H1 (cell line): ENCODE results near the gene CENPX. TPM values are rescaled to one million over a fixed set of nuclear protein-coding genes. Genes with fewer than 3 reads are reported as not detected.
A peak's percentile ranks its signal among the peaks of the same experiment; 100 is the strongest.

ENCODE experiments used
- CTCF ChIA-PET: fragments of 300-600 bp; sonication (Branson Sonifier 250); formaldehyde crosslinking; loops from one replicate; lab custom pipeline; 2021; ENCODE audit not compliant: partially characterized antibody; lab: Charles Lee
- POLR2A ChIA-PET: fragments of 300-600 bp; sonication (Branson Sonifier 250); formaldehyde crosslinking; loops from one replicate; lab custom pipeline; 2021; ENCODE audit warnings: inconsistent platforms; ENCODE audit not compliant: partially characterized antibody; lab: Charles Lee
- DNase-seq, 2 experiments: peaks; one replicate each; pipeline versions ENCODE4 v3.0.0 to v3.0.0-alpha.2; 2010 to 2022; ENCODE audit warnings: low spot score in 2 of 2, low read depth in 1 of 2, mixed read lengths in 1 of 2
- FAIRE-seq: peaks from 2 replicates; lab custom pipeline; 2011; peaks lifted over from hg19 to GRCh38; lab: Jason Lieb, UNC
- H2AFZ ChIP-seq: 2 replicates; pipeline ENCODE4 v1.8.1; 2012; ENCODE audit warnings: low read length, inconsistent platforms
- H2AK5ac ChIP-seq: 2 replicates; pipeline ENCODE4 v1.6.1; 2013; ENCODE audit warnings: low read depth, low read length
- H2BK120ac ChIP-seq: replicated peaks from 2 replicates; pipeline ENCODE3; 2013; ENCODE audit warnings: low read depth, low read length, inconsistent platforms
- H2BK12ac ChIP-seq: 2 replicates; pipeline ENCODE4 v1.6.1; 2013; ENCODE audit warnings: low read depth, low read length
- H2BK15ac ChIP-seq: 2 replicates; pipeline ENCODE4 v1.6.1; 2013; ENCODE audit warnings: low read length
- H2BK20ac ChIP-seq: 2 replicates; pipeline ENCODE4 v1.6.1; 2013; ENCODE audit warnings: low read length
- H2BK5ac ChIP-seq: 2 replicates; pipeline ENCODE4 v1.6.1; 2013; ENCODE audit warnings: low read depth, low read length
- H3K14ac ChIP-seq: 2 replicates; pipeline ENCODE4 v1.6.1; 2013; ENCODE audit warnings: inconsistent platforms; ENCODE audit not compliant: insufficient read length
- H3K18ac ChIP-seq: 2 replicates; pipeline ENCODE4 v1.6.1; 2013; ENCODE audit warnings: low read length; ENCODE audit errors: extremely low read depth
- H3K23ac ChIP-seq: 2 replicates; pipeline ENCODE4 v1.6.1; 2013; ENCODE audit warnings: inconsistent platforms; ENCODE audit not compliant: insufficient read length
- H3K23me2 ChIP-seq: 2 replicates; pipeline ENCODE4 v1.6.1; 2013; ENCODE audit warnings: low read depth, low read length
- H3K27ac ChIP-seq: 2 replicates; pipeline ENCODE4 v1.6.1; 2011; ENCODE audit warnings: low read depth, low read length, inconsistent platforms
- H3K27me3 ChIP-seq, 4 experiments: replicated peaks in 1 of 4; 1 replicate in 1 of 4; 2 replicates in 3 of 4; pipeline versions ENCODE4 v1.6.1 to v1.8.1; 2011 to 2013; ENCODE audit warnings: low read length in 3 of 4, mild to moderate bottlenecking in 3 of 4, inconsistent platforms in 2 of 4, mixed read lengths in 2 of 4, moderate library complexity in 1 of 4; ENCODE audit not compliant: control insufficient read depth in 3 of 4, insufficient read depth in 3 of 4; ENCODE audit errors: extremely low read depth in 1 of 4
- H3K36me3 ChIP-seq, 4 experiments: 2 replicates each; pipeline versions ENCODE4 v1.6.1 to v1.8.1; 2011 to 2013; ENCODE audit warnings: mild to moderate bottlenecking in 4 of 4, low read length in 3 of 4, moderate library complexity in 2 of 4, control low read depth in 1 of 4, inconsistent platforms in 1 of 4; ENCODE audit not compliant: insufficient read depth in 4 of 4, control insufficient read depth in 2 of 4
- H3K4ac ChIP-seq: replicated peaks from 2 replicates; pipeline ENCODE3; 2013; ENCODE audit warnings: low read length, low read depth, mixed read lengths, inconsistent platforms; ENCODE audit not compliant: insufficient read length
- H3K4me1 ChIP-seq, 4 experiments: replicated peaks in 1 of 4; 1 replicate in 1 of 4; 2 replicates in 3 of 4; pipeline versions ENCODE4 v1.6.1 to v1.8.1; 2011 to 2013; ENCODE audit warnings: low read length in 3 of 4, inconsistent platforms in 2 of 4, mixed read lengths in 1 of 4; ENCODE audit not compliant: insufficient read depth in 4 of 4, control insufficient read depth in 3 of 4
- H3K4me2 ChIP-seq, 2 experiments: 2 replicates each; pipeline versions ENCODE4 v1.6.1 to v1.8.1; 2011 to 2013; ENCODE audit warnings: low read depth in 2 of 2, low read length in 2 of 2, control low read depth in 1 of 2, inconsistent platforms in 1 of 2, mild to moderate bottlenecking in 1 of 2; ENCODE audit not compliant: insufficient read depth in 1 of 2
- H3K4me3 ChIP-seq, 4 experiments: fragments of 200-600, 300-600 bp in 1 of 4; sonication (generic), shearing (Covaris generic), sonication (Bioruptor Twin) in 1 of 4; 2 replicates each; pipeline versions ENCODE4 v1.5.1 to v1.8.1; 2011 to 2016; ENCODE audit warnings: low read length in 4 of 4, low read depth in 3 of 4, control low read depth in 2 of 4, inconsistent platforms in 2 of 4, mild to moderate bottlenecking in 2 of 4, mixed read lengths in 1 of 4, moderate library complexity in 1 of 4; ENCODE audit not compliant: insufficient read depth in 2 of 4; ENCODE audit errors: extremely low read depth in 1 of 4
- H3K56ac ChIP-seq: replicated peaks from 2 replicates; pipeline ENCODE3; 2013; ENCODE audit warnings: low read depth, mild to moderate bottlenecking, mixed read lengths, low read length, inconsistent platforms; ENCODE audit not compliant: insufficient read length
- H3K79me1 ChIP-seq: 2 replicates; pipeline ENCODE4 v1.6.1; 2013; ENCODE audit warnings: low read depth, low read length, control low read depth
- H3K79me2 ChIP-seq, 2 experiments: 2 replicates each; pipeline versions ENCODE4 v1.6.1 to v1.8.1; 2012 to 2013; ENCODE audit warnings: low read length in 2 of 2, mild to moderate bottlenecking in 2 of 2, inconsistent platforms in 1 of 2; ENCODE audit not compliant: insufficient read depth in 2 of 2, control insufficient read depth in 1 of 2
- H3K9ac ChIP-seq, 4 experiments: replicated peaks in 1 of 4; 1 replicate in 1 of 4; 2 replicates in 3 of 4; pipeline versions ENCODE4 v1.6.1 to v1.8.1; 2011 to 2013; ENCODE audit warnings: low read depth in 3 of 4, low read length in 3 of 4, control low read depth in 2 of 4, mild to moderate bottlenecking in 2 of 4, moderate library complexity in 2 of 4, inconsistent platforms in 1 of 4; ENCODE audit errors: extremely low read depth in 1 of 4
- H3K9me3 ChIP-seq, 2 experiments: 2 replicates each; pipeline versions ENCODE4 v1.6.1 to v1.8.1; 2012 to 2013; ENCODE audit warnings: mild to moderate bottlenecking in 2 of 2, moderate library complexity in 2 of 2, control low read depth in 1 of 2, inconsistent platforms in 1 of 2, low read depth in 1 of 2, low read length in 1 of 2, mixed read lengths in 1 of 2; ENCODE audit not compliant: insufficient read depth in 2 of 2
- H4K20me1 ChIP-seq, 2 experiments: replicated peaks in 1 of 2; 2 replicates each; pipeline versions ENCODE3 to v1.8.1; 2011 to 2013; ENCODE audit warnings: inconsistent platforms in 2 of 2, low read length in 2 of 2, mild to moderate bottlenecking in 1 of 2; ENCODE audit not compliant: insufficient read depth in 2 of 2, control insufficient read depth in 1 of 2
- H4K5ac ChIP-seq: 2 replicates; pipeline ENCODE4 v1.6.1; 2013; ENCODE audit warnings: low read length, low read depth, mixed read lengths, inconsistent platforms; ENCODE audit not compliant: insufficient read length
- H4K8ac ChIP-seq: 2 replicates; pipeline ENCODE4 v1.8.0; 2013; ENCODE audit warnings: mild to moderate bottlenecking, moderate library complexity, low read length, inconsistent platforms; ENCODE audit not compliant: insufficient read depth; ENCODE audit errors: extremely low read depth
- H4K91ac ChIP-seq: replicated peaks from 2 replicates; pipeline ENCODE3; 2013; ENCODE audit warnings: low read length, mixed read lengths, inconsistent platforms; ENCODE audit not compliant: insufficient read length
- ASH2L ChIP-seq: fragments of 200-600, 300-600 bp; sonication (generic); IDR thresholded peaks from one replicate; pipeline ENCODE4 v1.7.1; 2017; ENCODE audit warnings: low read length
- BRCA1 ChIP-seq: IDR thresholded peaks from 2 replicates; pipeline ENCODE4 v1.6.1; 2012; ENCODE audit warnings: low read depth, low read length, improper control_type of control experiment
- CEBPB ChIP-seq: IDR thresholded peaks from 2 replicates; pipeline ENCODE4 v1.6.1; 2012; ENCODE audit warnings: low read depth, low read length
- CHD2 ChIP-seq: IDR thresholded peaks from 2 replicates; pipeline ENCODE4 v1.6.1; 2012; ENCODE audit warnings: low read length, improper control_type of control experiment
- EZH2 ChIP-seq: fragments of 200-600 bp; sonication (generic); IDR thresholded peaks from 2 replicates; pipeline ENCODE4 v1.7.1; 2012; ENCODE audit warnings: low read depth, mild to moderate bottlenecking, moderate library complexity, low read length, inconsistent platforms; ENCODE audit not compliant: severe bottlenecking
- KDM5A ChIP-seq: fragments of 200-600 bp; IDR thresholded peaks from 2 replicates; pipeline ENCODE4 v1.7.1; 2012; ENCODE audit warnings: mild to moderate bottlenecking, low read length, inconsistent platforms, mixed read lengths
- NRF1 ChIP-seq: IDR thresholded peaks from 2 replicates; pipeline ENCODE4 v1.6.1; 2011; ENCODE audit warnings: mild to moderate bottlenecking, low read depth, low read length, improper control_type of control experiment
- RNF2 ChIP-seq: fragments of 200-900, 300-1000 bp; sonication (generic); IDR thresholded peaks from 2 replicates; pipeline ENCODE4 v1.7.1; 2016; ENCODE audit warnings: borderline replicate concordance, low read depth, mild to moderate bottlenecking, antibody characterized with exemption, low read length; ENCODE audit not compliant: poor library complexity, severe bottlenecking; ENCODE audit errors: missing control alignments
- SIN3A ChIP-seq, 2 experiments: IDR thresholded peaks in 1 of 2; conservative IDR thresholded peaks in 1 of 2; 2 replicates each; pipeline ENCODE4 v1.6.1; 2011 to 2012; ENCODE audit warnings: low read length in 2 of 2, improper control_type of control experiment in 1 of 2, low read depth in 1 of 2, mild to moderate bottlenecking in 1 of 2
- SP1 ChIP-seq: IDR thresholded peaks from 2 replicates; pipeline ENCODE4 v1.6.1; 2011; ENCODE audit warnings: low read depth, low read length
- TAF7 ChIP-seq: optimal IDR thresholded peaks from 2 replicates; pipeline ENCODE3; 2011; ENCODE audit warnings: low read depth, mild to moderate bottlenecking, inconsistent platforms, low read length, moderate library complexity, borderline replicate concordance
- USF2 ChIP-seq: IDR thresholded peaks from 2 replicates; pipeline ENCODE4 v1.6.1; 2011; ENCODE audit warnings: low read length, improper control_type of control experiment
- YY1 ChIP-seq: IDR thresholded peaks from 2 replicates; pipeline ENCODE4 v1.6.1; 2011; ENCODE audit warnings: low read depth, mild to moderate bottlenecking, low read length
- WGBS, 2 experiments: shearing (Covaris generic) in 1 of 2; methylation state at CpG; one replicate each; pipeline versions ENCODE4 v1.1.6 to v1.1.7; 2013 to 2015; ENCODE audit warnings: low lambda C conversion rate in 2 of 2, mixed read lengths in 2 of 2, inconsistent platforms in 1 of 2, low coverage in 1 of 2, missing lambda C conversion rate in 1 of 2; ENCODE audit not compliant: insufficient replicate concordance in 2 of 2, insufficient coverage in 1 of 2, insufficient read length in 1 of 2; ENCODE audit errors: extremely low coverage in 1 of 2, missing lambda C conversion rate in 1 of 2; 5-methylcytosine and 5-hydroxymethylcytosine counted together
- polyA plus RNA-seq, 7 experiments: library from polyadenylated mRNA; depleted of rRNA in 3 of 7; stranded (reverse) in 5 of 7; unstranded in 2 of 7; fragments of >200 nt in 5 of 7; fragments of 200-250 nt in 2 of 7; gene quantifications; 1 replicate in 5 of 7; 2 replicates in 1 of 7; 4 replicates in 1 of 7; pipeline versions ENCODE4 v1.2.1 to v1.2.3, GENCODE V29; 2011 to 2013; ENCODE audit warnings: missing spikeins in 2 of 7, mixed read lengths in 2 of 7
- total RNA-seq: library from RNA; stranded (reverse); fragmentation: NEBNext Ultra II Directional; extraction: Animal tissue kit (Norgen Biotek cat#: 25700); gene quantifications from 2 replicates; pipeline ENCODE4 v1.2.1, GENCODE V29; 2021

Gene CENPX
- total and polyA plus RNA-seq, 2 of the 8 experiments (the other 6 are each of a cell fraction or from before 2014, with no cell fraction given), result 116 to 122 TPM

- Histone ChIP-seq H3K27ac (no peak overlapping the region; the same call in 1 of the 2 replicates), H3K23me2 (no peaks in the 10 kb centered on the region), H3K18ac (no peak overlapping the region), H2AFZ (no peak overlapping the region), H3K14ac (no peak overlapping the region), H3K9me3 (no peaks in the 10 kb centered on the region), H4K20me1 (peaks cover 3 to 10% of the 10 kb centered on the region in 2 experiments), H2BK12ac (no peak overlapping the region), H2BK15ac (no peak overlapping the region), H3K4me1 (no peaks in the 10 kb centered on the region; a peak in 1 of 7 replicates), H3K23ac (no peak overlapping the region), H3K36me3 (no peaks in the 10 kb centered on the region; a peak in 2 of 8 replicates), H3K27me3 (no peaks in the 10 kb centered on the region), H3K79me2 (no peaks in the 10 kb centered on the region), H3K4me2 (no peak overlapping the region), H4K8ac (0 out of 2 replicates have a peak overlapping the region, but pooled peaks have one; percentile 2), H2BK20ac (no peak overlapping the region), H2AK5ac (no peak overlapping the region), H2BK5ac (no peak overlapping the region), H3K56ac (no peak overlapping the region), H4K91ac (no peak overlapping the region), H2BK120ac (no peak overlapping the region), H3K9ac (no peak overlapping the region), H3K4me3 (no peak overlapping the region), H3K79me1 (no peaks in the 10 kb centered on the region; the same call in 1 of the 2 replicates), H4K5ac (no peak overlapping the region), H3K4ac (no peak overlapping the region)
- no peak for DNase-seq
- CTCF ChIA-PET, result interaction anchor here (0.8 to 1.9 kb wide), 3 partner anchors 89 to 145 kb away, joined by 3 to 6 read pairs (median 5); no protein-coding TSS in a partner anchor
- POLR2A ChIA-PET, result interaction anchor here (0.5 to 0.9 kb wide), 3 partner anchors 23 to 74 kb away, joined by 3 read pairs; no protein-coding TSS in a partner anchor
- FAIRE-seq, result no peak
- 93% methylated on average over 11 of the region's 23 CpGs; no CpG with 5 or more reads in 1 of the 2 experiments for WGBS, 2 experiments
- TF ChIP-seq CHD2 (no peak), SIN3A (conservative IDR thresholded peaks at IDR 0.05 in 1 of 2, IDR thresholded peaks at IDR 0.05 in 1 of 2; ENCODE audit: low read depth in 1 of 2, low read length in 2 of 2) (no peak), CEBPB (no peak), TAF7 (no peak), BRCA1 (no peak), ASH2L (no peak), YY1 (no peak), RNF2 (no peak), KDM5A (no peak), NRF1 (no peak), SP1 (no peak), USF2 (no peak), EZH2 (no peak)
Observed at GRCh38 chr17:82014432-82014831, 8.2 kb downstream of the CENPX start.
